Muscle of leg (tissue), 11 donors: ENCODE results near the gene TDRD10. TPM values are rescaled to one million over a fixed set of nuclear protein-coding genes. Genes with fewer than 3 reads are reported as not detected.

Experiments
- DNase-seq: peaks from one replicate; pipeline ENCODE4 v3.0.0; 2013
- H3K27ac ChIP-seq: one replicate; pipeline ENCODE4 v1.5.1; 2013; ENCODE audit warnings: mild to moderate bottlenecking, low read length, control low read depth
- H3K27me3 ChIP-seq: one replicate; pipeline ENCODE4 v1.6.1; 2013; ENCODE audit warnings: low read length; ENCODE audit not compliant: control insufficient read depth, insufficient read depth
- H3K36me3 ChIP-seq: one replicate; pipeline ENCODE4 v1.6.1; 2013; ENCODE audit warnings: low read length; ENCODE audit not compliant: control insufficient read depth, insufficient read depth
- H3K4me1 ChIP-seq: one replicate; pipeline ENCODE4 v1.6.1; 2013; ENCODE audit warnings: low read length; ENCODE audit not compliant: control insufficient read depth, insufficient read depth
- H3K4me3 ChIP-seq: one replicate; pipeline ENCODE4 v1.5.1; 2013; ENCODE audit warnings: low read length, control low read depth
- H3K9me3 ChIP-seq: replicated peaks from 2 replicates; pipeline ENCODE4 v1.6.1; 2013; ENCODE audit warnings: low read depth, low read length; ENCODE audit not compliant: control insufficient read depth
- WGBS: methylation state at CpG from one replicate; pipeline ENCODE4 v1.1.5; 2013; ENCODE audit warnings: missing lambda C conversion rate; ENCODE audit not compliant: insufficient coverage; 5-methylcytosine and 5-hydroxymethylcytosine counted together
- polyA plus RNA-seq, 8 donors: library from polyadenylated mRNA; unstranded; fragments of 120-200 nt; gene quantifications; one replicate each; pipeline versions ENCODE4 v1.2.1 to v1.2.3, GENCODE V29; 2013; ENCODE audit warnings: inconsistent platforms in 1 of 8, low replicate concordance in 1 of 8; ENCODE audit not compliant: insufficient read length in 8 of 8, insufficient read depth in 1 of 8
- total RNA-seq: library from RNA; stranded (reverse); fragments of 120-200 nt; gene quantifications from one replicate; pipeline ENCODE4 v1.2.4, GENCODE V29; 2013

The TDRD10 gene
- total and polyA plus RNA-seq, 9 donors, result 0.98 to 3.7 (median 1.5) TPM

GRCh38 chr1:154493276-154493675 is 8.7 kb upstream of the TDRD10 start:
- no peak overlapping the region for H3K4me3 ChIP-seq
- no peaks in the 10 kb centered on the region for H3K36me3 ChIP-seq
- H3K27me3 ChIP-seq, result peaks cover 31% of the 10 kb centered on the region
- peaks cover 12% of the 10 kb centered on the region for H3K4me1 ChIP-seq
- H3K27ac ChIP-seq, result peak overlapping the region; percentile 67
- H3K9me3 ChIP-seq, result no peaks in the 10 kb centered on the region
- 12% methylated on average over 7 of the region's 8 CpGs for WGBS
- peak; percentile 74 for DNase-seq

GRCh38 chr1:154495496-154496273 is 6.3 kb upstream of the TDRD10 start:
- 75% methylated on average over 1 of the region's 8 CpGs for WGBS
- Histone ChIP-seq H3K36me3 (no peaks in the 10 kb centered on the region), H3K4me1 (peaks cover 6% of the 10 kb centered on the region), H3K4me3 (no peak overlapping the region), H3K9me3 (no peaks in the 10 kb centered on the region), H3K27me3 (peaks cover 41% of the 10 kb centered on the region), H3K27ac (peak overlapping the region; percentile 79)
- DNase-seq, result no peak

- no peaks in the 10 kb centered on the region for H3K36me3 ChIP-seq
- H3K27ac ChIP-seq, result peak overlapping the region; percentile 72
- H3K4me1 ChIP-seq, result peaks cover 4% of the 10 kb centered on the region
- H3K9me3 ChIP-seq, result no peaks in the 10 kb centered on the region
- peaks cover 45% of the 10 kb centered on the region for H3K27me3 ChIP-seq
- WGBS, result 10% methylated on average over 2 of the region's 5 CpGs
- H3K4me3 ChIP-seq, result no peak overlapping the region
- DNase-seq, result no peak
Observed at GRCh38 chr1:154496383-154496782, 5.6 kb upstream of the TDRD10 start.

GRCh38 chr1:154497026-154497806 is 4.8 kb upstream of the TDRD10 start:
- 24% methylated on average over 3 of the region's 5 CpGs for WGBS

GRCh38 chr1:154499446-154499845 is 2.6 kb upstream of the TDRD10 start:
- no CpG with 5 or more reads among the region's 1 CpG for WGBS
- Histone ChIP-seq H3K36me3 (no peaks in the 10 kb centered on the region), H3K4me3 (peak overlapping the region; percentile 9), H3K9me3 (no peaks in the 10 kb centered on the region), H3K27me3 (peaks cover 60% of the 10 kb centered on the region), H3K4me1 (peaks cover 4% of the 10 kb centered on the region), H3K27ac (no peak overlapping the region)
- DNase-seq, result no peak

More at GRCh38 chr1:154497026-154497806, 4.8 kb upstream of the TDRD10 start:
- Histone ChIP-seq H3K36me3 (no peaks in the 10 kb centered on the region), H3K27ac (peak overlapping the region; percentile 39), H3K9me3 (no peaks in the 10 kb centered on the region), H3K4me3 (no peak overlapping the region), H3K27me3 (peaks cover 51% of the 10 kb centered on the region), H3K4me1 (peaks cover 4% of the 10 kb centered on the region)
- peak; percentile 50 for DNase-seq

- Histone ChIP-seq H3K27ac (peak overlapping the region; percentile 47), H3K4me1 (peaks cover 2% of the 10 kb centered on the region), H3K27me3 (peaks cover 59% of the 10 kb centered on the region), H3K4me3 (peak overlapping the region; percentile 30), H3K9me3 (no peaks in the 10 kb centered on the region), H3K36me3 (no peaks in the 10 kb centered on the region)
- WGBS, result 81% methylated on average over 6 of the region's 8 CpGs
- DNase-seq, result no peak
Observed at GRCh38 chr1:154500533-154500932, 1.5 kb upstream of the TDRD10 start.

- Histone ChIP-seq H3K27ac (peak overlapping the region; percentile 72), H3K27me3 (peaks cover 60% of the 10 kb centered on the region), H3K4me1 (peaks cover 2% of the 10 kb centered on the region), H3K36me3 (no peaks in the 10 kb centered on the region), H3K4me3 (peak overlapping the region; percentile 30), H3K9me3 (peaks cover 5% of the 10 kb centered on the region)
- WGBS, result under 1% methylated on average over 53 of the region's 54 CpGs
- no peak for DNase-seq
Observed at GRCh38 chr1:154501423-154502065, 475 bp upstream of the TDRD10 start.

- Histone ChIP-seq H3K27ac (no peak overlapping the region), H3K36me3 (no peaks in the 10 kb centered on the region), H3K4me1 (peaks cover 2% of the 10 kb centered on the region), H3K4me3 (no peak overlapping the region), H3K9me3 (peaks cover 5% of the 10 kb centered on the region), H3K27me3 (peaks cover 64% of the 10 kb centered on the region)
- no peak for DNase-seq
- WGBS, result 15% methylated on average over 43 of the region's 43 CpGs
Observed at GRCh38 chr1:154502744-154503115, 711 bp downstream of the TDRD10 start.

GRCh38 chr1:154503898-154504297 is 1.9 kb downstream of the TDRD10 start:
- H3K27me3 ChIP-seq, result peaks cover 64% of the 10 kb centered on the region
- no CpG with 5 or more reads among the region's 5 CpGs for WGBS
- DNase-seq, result no peak
- peaks cover 5% of the 10 kb centered on the region for H3K9me3 ChIP-seq
- H3K36me3 ChIP-seq, result no peaks in the 10 kb centered on the region
- H3K4me1 ChIP-seq, result peaks cover 2% of the 10 kb centered on the region
- no peak overlapping the region for H3K4me3 ChIP-seq
- no peak overlapping the region for H3K27ac ChIP-seq

- no peak for DNase-seq
- WGBS, result no CpG with 5 or more reads among the region's 3 CpGs
- no peaks in the 10 kb centered on the region for H3K36me3 ChIP-seq
Observed at GRCh38 chr1:154512760-154513159, 10.7 kb downstream of the TDRD10 start.

More at GRCh38 chr1:154512760-154513159, 10.7 kb downstream of the TDRD10 start:
- Histone ChIP-seq H3K4me3 (no peak overlapping the region), H3K27ac (no peak overlapping the region), H3K27me3 (peaks cover 5% of the 10 kb centered on the region), H3K4me1 (no peaks in the 10 kb centered on the region), H3K9me3 (no peaks in the 10 kb centered on the region)
